Ishikawa (cell line): ENCODE results near the gene DPP4.

Experiments used
- CEBPB ChIP-seq: IDR thresholded peaks from 2 replicates; pipeline ENCODE4 v1.6.1; 2012
- CREB1 ChIP-seq: IDR thresholded peaks from 2 replicates; pipeline ENCODE4 v1.6.1; 2012; ENCODE audit warnings: low read depth
- EGR1 ChIP-seq: IDR thresholded peaks from 2 replicates; pipeline ENCODE4 v1.6.1; 2012
- EP300 ChIP-seq: IDR thresholded peaks from 2 replicates; pipeline ENCODE4 v1.6.1; 2012; ENCODE audit warnings: borderline replicate concordance
- FOXM1 ChIP-seq: IDR thresholded peaks from 2 replicates; pipeline ENCODE4 v1.6.1; 2012; ENCODE audit warnings: low read depth, borderline replicate concordance
- NFIC ChIP-seq: IDR thresholded peaks from 2 replicates; pipeline ENCODE4 v1.6.1; 2012
- RAD21 ChIP-seq: IDR thresholded peaks from 2 replicates; pipeline ENCODE4 v1.6.1; 2012; ENCODE audit warnings: low read depth
- TAF1 ChIP-seq: IDR thresholded peaks from 2 replicates; pipeline ENCODE4 v1.6.1; 2012; ENCODE audit warnings: low read depth, mild to moderate bottlenecking
- TCF12 ChIP-seq: IDR thresholded peaks from 2 replicates; pipeline ENCODE4 v1.6.1; 2012; ENCODE audit warnings: low read depth
- TEAD4 ChIP-seq: IDR thresholded peaks from 2 replicates; pipeline ENCODE4 v1.6.1; 2012
- USF1 ChIP-seq: IDR thresholded peaks from 2 replicates; pipeline ENCODE4 v1.6.1; 2012
- YY1 ChIP-seq: IDR thresholded peaks from 2 replicates; pipeline ENCODE4 v1.6.1; 2012; ENCODE audit warnings: low read depth
- ZBTB7A ChIP-seq: IDR thresholded peaks from 2 replicates; pipeline ENCODE4 v1.6.1; 2012; ENCODE audit warnings: low read depth
- TF ChIP-seq, protein P1 (sequence below): IDR thresholded peaks from 2 replicates; pipeline ENCODE4 v1.6.1; 2012
- TF ChIP-seq, protein P2 (sequence below): IDR thresholded peaks from 2 replicates; pipeline ENCODE4 v1.6.1; 2012; ENCODE audit warnings: low read depth, mild to moderate bottlenecking

The DPP4 gene

GRCh38 chr2:161980976-161981375 lies 93.0 kb downstream of the DPP4 start:
- TF ChIP-seq, protein P1, sequence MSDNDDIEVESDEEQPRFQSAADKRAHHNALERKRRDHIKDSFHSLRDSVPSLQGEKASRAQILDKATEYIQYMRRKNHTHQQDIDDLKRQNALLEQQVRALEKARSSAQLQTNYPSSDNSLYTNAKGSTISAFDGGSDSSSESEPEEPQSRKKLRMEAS = no peak

DNA sequence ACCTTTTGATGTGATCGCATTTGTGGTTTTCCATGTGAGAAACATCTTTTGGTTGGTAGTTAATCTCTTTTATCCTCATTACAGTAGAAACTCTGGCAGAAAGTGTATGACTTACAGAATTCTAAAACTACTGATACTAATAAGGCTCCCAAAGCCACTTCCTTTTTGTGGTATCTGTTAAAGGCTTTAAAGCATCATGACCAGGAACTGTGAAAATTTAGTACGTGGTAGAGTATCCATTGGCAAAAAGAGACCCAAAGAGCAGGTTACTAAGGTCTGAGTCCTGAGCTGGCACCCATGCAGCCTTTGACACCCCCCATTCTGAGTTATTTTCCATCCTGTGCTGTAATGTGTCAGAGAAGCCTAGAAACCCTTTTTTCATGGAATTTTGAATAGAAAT lies 94.5 kb downstream of the DPP4 start:
- TF ChIP-seq CREB1 (no peak), CEBPB (no peak), TCF12 (no peak), YY1 (no peak), EGR1 (no peak), TEAD4 (no peak), ZBTB7A (no peak), NFIC (no peak), RAD21 (no peak), TAF1 (no peak), FOXM1 (no peak), EP300 (no peak)
- TF ChIP-seq, protein P1 = no peak
- TF ChIP-seq, protein P2, sequence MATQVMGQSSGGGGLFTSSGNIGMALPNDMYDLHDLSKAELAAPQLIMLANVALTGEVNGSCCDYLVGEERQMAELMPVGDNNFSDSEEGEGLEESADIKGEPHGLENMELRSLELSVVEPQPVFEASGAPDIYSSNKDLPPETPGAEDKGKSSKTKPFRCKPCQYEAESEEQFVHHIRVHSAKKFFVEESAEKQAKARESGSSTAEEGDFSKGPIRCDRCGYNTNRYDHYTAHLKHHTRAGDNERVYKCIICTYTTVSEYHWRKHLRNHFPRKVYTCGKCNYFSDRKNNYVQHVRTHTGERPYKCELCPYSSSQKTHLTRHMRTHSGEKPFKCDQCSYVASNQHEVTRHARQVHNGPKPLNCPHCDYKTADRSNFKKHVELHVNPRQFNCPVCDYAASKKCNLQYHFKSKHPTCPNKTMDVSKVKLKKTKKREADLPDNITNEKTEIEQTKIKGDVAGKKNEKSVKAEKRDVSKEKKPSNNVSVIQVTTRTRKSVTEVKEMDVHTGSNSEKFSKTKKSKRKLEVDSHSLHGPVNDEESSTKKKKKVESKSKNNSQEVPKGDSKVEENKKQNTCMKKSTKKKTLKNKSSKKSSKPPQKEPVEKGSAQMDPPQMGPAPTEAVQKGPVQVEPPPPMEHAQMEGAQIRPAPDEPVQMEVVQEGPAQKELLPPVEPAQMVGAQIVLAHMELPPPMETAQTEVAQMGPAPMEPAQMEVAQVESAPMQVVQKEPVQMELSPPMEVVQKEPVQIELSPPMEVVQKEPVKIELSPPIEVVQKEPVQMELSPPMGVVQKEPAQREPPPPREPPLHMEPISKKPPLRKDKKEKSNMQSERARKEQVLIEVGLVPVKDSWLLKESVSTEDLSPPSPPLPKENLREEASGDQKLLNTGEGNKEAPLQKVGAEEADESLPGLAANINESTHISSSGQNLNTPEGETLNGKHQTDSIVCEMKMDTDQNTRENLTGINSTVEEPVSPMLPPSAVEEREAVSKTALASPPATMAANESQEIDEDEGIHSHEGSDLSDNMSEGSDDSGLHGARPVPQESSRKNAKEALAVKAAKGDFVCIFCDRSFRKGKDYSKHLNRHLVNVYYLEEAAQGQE = no peak

DNA sequence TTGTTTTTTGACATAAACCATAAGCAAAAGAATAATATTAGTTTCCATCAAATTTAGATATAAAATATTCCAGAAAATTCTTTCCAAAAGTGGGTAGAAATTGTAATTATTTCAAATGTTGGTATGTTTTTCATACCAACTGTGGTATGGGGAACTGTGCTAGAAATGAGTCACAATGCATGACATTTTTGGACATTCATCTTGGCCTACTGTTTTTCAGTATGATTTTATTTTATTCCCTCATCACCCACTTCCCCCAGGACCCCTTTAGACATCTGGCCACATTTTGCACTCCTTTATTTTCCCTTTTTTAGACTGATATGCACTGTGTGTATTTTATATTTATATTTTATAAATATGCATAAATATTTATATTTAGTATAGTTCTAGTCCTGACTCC lies 97.1 kb downstream of the DPP4 start:
- TF ChIP-seq USF1 (no peak), ZBTB7A (no peak), EP300 (no peak), EGR1 (no peak), FOXM1 (no peak), TEAD4 (no peak), NFIC (no peak), TAF1 (no peak), YY1 (no peak), RAD21 (no peak), TCF12 (no peak)
- TF ChIP-seq, protein P2 = no peak
- TF ChIP-seq, protein P1 = no peak

- TF ChIP-seq TAF1 = no peak
- TF ChIP-seq, protein P2 = no peak
- no peak for TF ChIP-seq EGR1
- no peak for TF ChIP-seq TCF12
- no peak for TF ChIP-seq CEBPB
- no peak for TF ChIP-seq YY1
- no peak for TF ChIP-seq NFIC
- TF ChIP-seq RAD21 = no peak
- TF ChIP-seq EP300 = no peak
- TF ChIP-seq USF1 = no peak
- TF ChIP-seq FOXM1 = no peak
- TF ChIP-seq ZBTB7A = no peak
- TF ChIP-seq, protein P1 = no peak
- no peak for TF ChIP-seq TEAD4
- no peak for TF ChIP-seq CREB1
Observed at GRCh38 chr2:161976295-161976694, 97.7 kb downstream of the DPP4 start.
